ENCODE data around the gene RBPMS2.

The RBPMS2 gene

DNA sequence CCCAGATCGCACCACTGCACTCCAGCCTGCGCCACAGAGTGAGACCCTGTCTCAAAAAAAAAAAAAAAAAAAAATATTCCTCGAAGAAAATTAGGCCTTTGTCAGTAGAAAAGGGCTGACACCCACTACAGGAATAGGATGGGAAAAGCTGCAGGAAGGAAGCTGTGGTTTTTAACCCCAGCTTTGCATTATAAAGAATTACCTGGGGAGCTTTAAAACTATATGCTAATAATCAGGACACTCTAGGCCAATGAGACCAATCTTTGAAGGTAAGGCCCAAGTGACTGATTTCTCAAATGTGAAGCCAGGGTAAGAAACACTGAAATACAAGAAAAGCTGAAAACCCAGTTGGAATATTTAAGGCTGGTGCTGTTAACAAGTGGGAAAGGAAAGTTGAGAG, 74.3 kb downstream of the RBPMS2 start:
- Histone ChIP-seq H3K4me1 (ENCODE audit: control insufficient read depth, insufficient read depth, low read length) (peaks cover 21% of the 10 kb centered on the region), H3K4me3 (ENCODE audit: low read depth, low read length) (no peak overlapping the region), H3K36me3 (ENCODE audit: control insufficient read depth in 2 of 2, insufficient read depth in 1 of 2, low read length in 2 of 2) (peaks cover 0 to 7% of the 10 kb centered on the region in 2 experiments; a peak in 1 of 3 replicates), H3K9me3 (ENCODE audit: control insufficient read depth, insufficient read depth, low read depth, low read length) (no peaks in the 10 kb centered on the region), H3K27ac (ENCODE audit: extremely low read depth, low read depth, low read length) (peak overlapping the region; percentile 48; the same call in 1 of the 2 replicates)
- POLR2A ChIA-PET, result interaction anchor here (0.7 kb wide), 1 partner anchor 27 kb away, joined by 7 read pairs; no protein-coding TSS in a partner anchor
- TF ChIP-seq ZNF664 (tag by site-specific recombination; IDR thresholded peaks at IDR 0.05) (no peak), ZNF558 (tag by site-specific recombination; IDR thresholded peaks at IDR 0.05) (no peak), ZNF747 (tag by site-specific recombination; IDR thresholded peaks at IDR 0.05) (no peak), ZNF510 (tag by site-specific recombination; IDR thresholded peaks at IDR 0.05; ENCODE audit: insufficient replicate concordance) (no peak), ZNF23 (tag by site-specific recombination; IDR thresholded peaks at IDR 0.05; ENCODE audit: borderline replicate concordance) (no peak), TCF7L2 (IDR thresholded peaks at IDR 0.05; ENCODE audit: borderline replicate concordance, low read depth, low read length) (no peak), ZNF302 (tag by site-specific recombination; IDR thresholded peaks at IDR 0.05; ENCODE audit: low read depth) (no peak), RBAK (tag by site-specific recombination; IDR thresholded peaks at IDR 0.05) (no peak), ZNF157 (tag by site-specific recombination; IDR thresholded peaks at IDR 0.05) (no peak), ZNF561 (tag by site-specific recombination; IDR thresholded peaks at IDR 0.05; ENCODE audit: borderline replicate concordance) (no peak), KLF1 (tag by site-specific recombination; IDR thresholded peaks at IDR 0.05) (no peak), SETDB1 (IDR thresholded peaks at IDR 0.05; ENCODE audit: insufficient read length, low read length) (no peak), ZNF350 (tag by site-specific recombination; IDR thresholded peaks at IDR 0.05) (no peak), ZNF133 (tag by site-specific recombination; IDR thresholded peaks at IDR 0.05) (no peak), ZNF146 (tag by site-specific recombination; IDR thresholded peaks at IDR 0.05) (no peak)
- TF ChIP-seq, protein P1, sequence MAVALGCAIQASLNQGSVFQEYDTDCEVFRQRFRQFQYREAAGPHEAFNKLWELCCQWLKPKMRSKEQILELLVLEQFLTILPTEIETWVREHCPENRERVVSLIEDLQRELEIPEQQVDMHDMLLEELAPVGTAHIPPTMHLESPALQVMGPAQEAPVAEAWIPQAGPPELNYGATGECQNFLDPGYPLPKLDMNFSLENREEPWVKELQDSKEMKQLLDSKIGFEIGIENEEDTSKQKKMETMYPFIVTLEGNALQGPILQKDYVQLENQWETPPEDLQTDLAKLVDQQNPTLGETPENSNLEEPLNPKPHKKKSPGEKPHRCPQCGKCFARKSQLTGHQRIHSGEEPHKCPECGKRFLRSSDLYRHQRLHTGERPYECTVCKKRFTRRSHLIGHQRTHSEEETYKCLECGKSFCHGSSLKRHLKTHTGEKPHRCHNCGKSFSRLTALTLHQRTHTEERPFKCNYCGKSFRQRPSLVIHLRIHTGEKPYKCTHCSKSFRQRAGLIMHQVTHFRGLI (tag by site-specific recombination; IDR thresholded peaks at IDR 0.05), result no peak
- TF ChIP-seq, protein P2, sequence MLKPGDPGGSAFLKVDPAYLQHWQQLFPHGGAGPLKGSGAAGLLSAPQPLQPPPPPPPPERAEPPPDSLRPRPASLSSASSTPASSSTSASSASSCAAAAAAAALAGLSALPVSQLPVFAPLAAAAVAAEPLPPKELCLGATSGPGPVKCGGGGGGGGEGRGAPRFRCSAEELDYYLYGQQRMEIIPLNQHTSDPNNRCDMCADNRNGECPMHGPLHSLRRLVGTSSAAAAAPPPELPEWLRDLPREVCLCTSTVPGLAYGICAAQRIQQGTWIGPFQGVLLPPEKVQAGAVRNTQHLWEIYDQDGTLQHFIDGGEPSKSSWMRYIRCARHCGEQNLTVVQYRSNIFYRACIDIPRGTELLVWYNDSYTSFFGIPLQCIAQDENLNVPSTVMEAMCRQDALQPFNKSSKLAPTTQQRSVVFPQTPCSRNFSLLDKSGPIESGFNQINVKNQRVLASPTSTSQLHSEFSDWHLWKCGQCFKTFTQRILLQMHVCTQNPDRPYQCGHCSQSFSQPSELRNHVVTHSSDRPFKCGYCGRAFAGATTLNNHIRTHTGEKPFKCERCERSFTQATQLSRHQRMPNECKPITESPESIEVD (tag by site-specific recombination; IDR thresholded peaks at IDR 0.05), result no peak
- CTCF ChIA-PET, result interaction anchor here (0.5 to 1.8 kb wide), 6 partner anchors 11 to 586 kb away, joined by 3 to 7 read pairs (median 3); no protein-coding TSS in a partner anchor

DNA sequence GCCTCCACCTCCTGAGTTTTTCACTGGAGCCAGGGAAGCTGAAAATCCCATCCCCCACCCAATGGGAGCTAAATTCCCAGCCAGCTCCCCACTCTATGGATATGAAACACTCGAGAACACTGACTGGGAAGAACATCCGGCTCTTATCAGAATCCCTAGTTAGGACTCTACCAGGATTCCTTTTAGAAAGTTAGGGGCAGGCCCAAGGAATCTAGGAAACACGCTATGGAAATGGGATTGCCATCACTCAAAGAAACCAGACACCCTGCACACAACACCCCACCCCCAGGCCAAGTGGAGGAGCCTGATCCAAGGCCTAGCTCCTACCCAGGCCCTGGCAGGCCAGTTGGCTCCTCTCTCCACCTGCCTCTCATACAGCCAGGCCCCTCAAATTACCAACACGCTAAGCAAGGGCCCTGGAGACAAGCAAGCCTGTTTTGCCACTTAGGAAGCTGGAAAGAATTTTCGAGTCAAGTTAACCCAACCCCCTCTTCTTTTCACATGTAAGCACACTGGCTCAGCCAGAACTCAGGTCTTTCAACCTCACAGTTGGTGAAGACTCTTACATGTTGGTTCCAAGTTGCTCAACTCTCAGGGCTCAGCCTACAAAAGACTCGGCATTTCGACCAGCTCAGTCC, 75.5 kb downstream of the RBPMS2 start:
- Histone ChIP-seq H3K36me3 (ENCODE audit: control insufficient read depth in 2 of 2, insufficient read depth in 1 of 2, low read length in 2 of 2) (peaks cover 0 to 19% of the 10 kb centered on the region in 2 experiments; a peak in 1 of 3 replicates), H3K9me3 (ENCODE audit: control insufficient read depth, insufficient read depth, low read depth, low read length) (no peaks in the 10 kb centered on the region), H3K27ac (ENCODE audit: extremely low read depth, low read depth, low read length) (peak overlapping the region; percentile 48), H3K4me1 (ENCODE audit: control insufficient read depth, insufficient read depth, low read length) (peaks cover 21% of the 10 kb centered on the region), H3K4me3 (ENCODE audit: low read depth, low read length) (no peak overlapping the region)
- ChIA-PET POLR2A (interaction anchor here (0.7 to 1.0 kb wide), 2 partner anchors 65 to 134 kb away, joined by 3 to 4 read pairs; no protein-coding TSS in a partner anchor), CTCF (interaction anchor here (0.9 to 1.8 kb wide), 4 partner anchors 10 to 28 kb away, joined by 3 to 7 read pairs (median 5); no protein-coding TSS in a partner anchor)
- TF ChIP-seq, protein P3, sequence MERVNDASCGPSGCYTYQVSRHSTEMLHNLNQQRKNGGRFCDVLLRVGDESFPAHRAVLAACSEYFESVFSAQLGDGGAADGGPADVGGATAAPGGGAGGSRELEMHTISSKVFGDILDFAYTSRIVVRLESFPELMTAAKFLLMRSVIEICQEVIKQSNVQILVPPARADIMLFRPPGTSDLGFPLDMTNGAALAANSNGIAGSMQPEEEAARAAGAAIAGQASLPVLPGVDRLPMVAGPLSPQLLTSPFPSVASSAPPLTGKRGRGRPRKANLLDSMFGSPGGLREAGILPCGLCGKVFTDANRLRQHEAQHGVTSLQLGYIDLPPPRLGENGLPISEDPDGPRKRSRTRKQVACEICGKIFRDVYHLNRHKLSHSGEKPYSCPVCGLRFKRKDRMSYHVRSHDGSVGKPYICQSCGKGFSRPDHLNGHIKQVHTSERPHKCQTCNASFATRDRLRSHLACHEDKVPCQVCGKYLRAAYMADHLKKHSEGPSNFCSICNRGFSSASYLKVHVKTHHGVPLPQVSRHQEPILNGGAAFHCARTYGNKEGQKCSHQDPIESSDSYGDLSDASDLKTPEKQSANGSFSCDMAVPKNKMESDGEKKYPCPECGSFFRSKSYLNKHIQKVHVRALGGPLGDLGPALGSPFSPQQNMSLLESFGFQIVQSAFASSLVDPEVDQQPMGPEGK (tag by site-specific recombination; IDR thresholded peaks at IDR 0.05), result peak; percentile 63
- TF ChIP-seq ZXDB (tag by site-specific recombination; IDR thresholded peaks at IDR 0.05) (peak; percentile 39; the same call in 1 of the 2 replicates), ZBTB20 (tag by site-specific recombination; IDR thresholded peaks at IDR 0.05) (peak; percentile 66), ZSCAN30 (tag by site-specific recombination; IDR thresholded peaks at IDR 0.05) (0 out of 2 replicates have a peak, but pooled peaks have one; percentile 15), ZNF354C (tag by site-specific recombination; IDR thresholded peaks at IDR 0.05; ENCODE audit: borderline replicate concordance, low read depth) (no peak), IKZF3 (tag by site-specific recombination; IDR thresholded peaks at IDR 0.05) (peak; percentile 39), KLF16 (tag by site-specific recombination; IDR thresholded peaks at IDR 0.05) (no peak), ZNF670 (tag by site-specific recombination; IDR thresholded peaks at IDR 0.05; ENCODE audit: low read depth) (no peak), KLF10 (tag by site-specific recombination; IDR thresholded peaks at IDR 0.05) (peak; percentile 53; the same call in 1 of the 2 replicates), ZNF19 (tag by site-specific recombination; IDR thresholded peaks at IDR 0.05; ENCODE audit: low read depth) (no peak), YY2 (tag by site-specific recombination; IDR thresholded peaks at IDR 0.05) (no peak)
- TF ChIP-seq, protein P4, sequence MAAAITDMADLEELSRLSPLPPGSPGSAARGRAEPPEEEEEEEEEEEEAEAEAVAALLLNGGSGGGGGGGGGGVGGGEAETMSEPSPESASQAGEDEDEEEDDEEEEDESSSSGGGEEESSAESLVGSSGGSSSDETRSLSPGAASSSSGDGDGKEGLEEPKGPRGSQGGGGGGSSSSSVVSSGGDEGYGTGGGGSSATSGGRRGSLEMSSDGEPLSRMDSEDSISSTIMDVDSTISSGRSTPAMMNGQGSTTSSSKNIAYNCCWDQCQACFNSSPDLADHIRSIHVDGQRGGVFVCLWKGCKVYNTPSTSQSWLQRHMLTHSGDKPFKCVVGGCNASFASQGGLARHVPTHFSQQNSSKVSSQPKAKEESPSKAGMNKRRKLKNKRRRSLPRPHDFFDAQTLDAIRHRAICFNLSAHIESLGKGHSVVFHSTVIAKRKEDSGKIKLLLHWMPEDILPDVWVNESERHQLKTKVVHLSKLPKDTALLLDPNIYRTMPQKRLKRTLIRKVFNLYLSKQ (tag by site-specific recombination; IDR thresholded peaks at IDR 0.05; ENCODE audit: borderline replicate concordance), result no peak
